T-cell (primary cell): ENCODE measurements around the gene CREB3L4. TPM values are rescaled to one million over a fixed set of nuclear protein-coding genes. Genes with fewer than 3 reads are reported as not detected.

Experiments
- ATAC-seq, 4 experiments: fragments of 200-7000 bp in 3 of 4; fragments of 150-1000 bp in 1 of 4; cut with Tn5 transposase; replicated peaks in 1 of 4; 1 replicate in 3 of 4; 2 replicates in 1 of 4; pipeline ENCODE4 v1.10.0; 2021; ENCODE audit warnings: moderate library complexity in 3 of 4, mild to moderate bottlenecking in 2 of 4, moderate number of reproducible peaks in 1 of 4
- CTCF ChIA-PET, 2 donors: fragments of 300-600 bp; sonication (Branson Sonifier 250); formaldehyde crosslinking; loops; one replicate each; lab custom pipeline; 2022; ENCODE audit warnings: antibody characterized with exemption in 2 of 2; lab: Charles Lee
- POLR2A ChIA-PET, 2 donors: fragments of 300-600 bp; sonication (Branson Sonifier 250); formaldehyde crosslinking; loops; one replicate each; lab custom pipeline; 2022; ENCODE audit warnings: antibody characterized with exemption in 2 of 2; lab: Charles Lee
- DNase-seq, 35 experiments: peaks; one replicate each; pipeline versions ENCODE4 v3.0.0 to v3.0.0-alpha.2; 2013 to 2023
- H3K27ac ChIP-seq: one replicate; pipeline ENCODE4 v1.5.1; 2013; ENCODE audit warnings: low read length
- H3K27me3 ChIP-seq, 2 experiments: replicated peaks in 1 of 2; 1 replicate in 1 of 2; 2 replicates in 1 of 2; pipeline versions ENCODE4 v1.6.1 to v1.7.0; 2013; ENCODE audit warnings: low read length in 1 of 2, mixed read lengths in 1 of 2; ENCODE audit not compliant: control insufficient read depth in 2 of 2, insufficient read depth in 2 of 2; ENCODE audit errors: extremely low read depth in 1 of 2
- H3K36me3 ChIP-seq, 2 donors: 1 replicate in 1 of 2; 2 replicates in 1 of 2; pipeline versions ENCODE4 v1.6.1 to v1.7.0; 2013; ENCODE audit warnings: low read length in 1 of 2; ENCODE audit not compliant: control insufficient read depth in 2 of 2, insufficient read depth in 1 of 2; ENCODE audit errors: extremely low read depth in 1 of 2
- H3K4me1 ChIP-seq, 2 experiments: 1 replicate in 1 of 2; 2 replicates in 1 of 2; pipeline versions ENCODE4 v1.6.1 to v1.7.0; 2013; ENCODE audit warnings: low read length in 2 of 2, mixed read lengths in 1 of 2; ENCODE audit not compliant: insufficient read depth in 2 of 2, control insufficient read depth in 1 of 2; ENCODE audit errors: extremely low read depth in 1 of 2
- H3K4me3 ChIP-seq, 2 donors: 1 replicate in 1 of 2; 2 replicates in 1 of 2; pipeline versions ENCODE4 v1.5.1 to v1.7.0; 2013; ENCODE audit warnings: mild to moderate bottlenecking in 2 of 2, low read length in 1 of 2, moderate library complexity in 1 of 2; ENCODE audit not compliant: control insufficient read depth in 1 of 2; ENCODE audit errors: extremely low read depth in 1 of 2
- H3K9me3 ChIP-seq: 2 replicates; pipeline ENCODE4 v1.7.0; 2013
- H3K27ac Mint-ChIP-seq, 2 donors: one replicate each; pipeline ENCODE4 v1.8.0; 2020 to 2021; ENCODE audit warnings: mild to moderate bottlenecking in 2 of 2, mixed read lengths in 2 of 2
- H3K27me3 Mint-ChIP-seq, 2 donors: one replicate each; pipeline ENCODE4 v1.8.0; 2021 to 2022; ENCODE audit warnings: mixed read lengths in 2 of 2
- H3K36me3 Mint-ChIP-seq: one replicate; pipeline ENCODE4 v1.8.0; 2021; ENCODE audit warnings: mixed read lengths
- H3K4me1 Mint-ChIP-seq, 3 donors: one replicate each; pipeline ENCODE4 v1.8.0; 2020 to 2022; ENCODE audit warnings: mixed read lengths in 3 of 3, mild to moderate bottlenecking in 1 of 3
- H3K4me3 Mint-ChIP-seq, 3 donors: one replicate each; pipeline ENCODE4 v1.8.0; 2020 to 2022; ENCODE audit warnings: mild to moderate bottlenecking in 3 of 3, mixed read lengths in 3 of 3, moderate library complexity in 3 of 3
- H3K9me3 Mint-ChIP-seq, 3 donors: one replicate each; pipeline ENCODE4 v1.8.0; 2020 to 2022; ENCODE audit warnings: mixed read lengths in 3 of 3
- WGBS: methylation state at CpG from one replicate; pipeline ENCODE4 v1.1.5; 2013; ENCODE audit warnings: missing lambda C conversion rate; ENCODE audit not compliant: insufficient coverage; 5-methylcytosine and 5-hydroxymethylcytosine counted together
- total RNA-seq, 35 experiments: library from RNA in 6 of 35; stranded (reverse) in 6 of 35; fragments of 120-200 nt in 1 of 35; gene quantifications; one replicate each; pipeline versions ENCODE4 v1.2.1 to v1.2.4 and lab custom pipeline; 2013 to 2026

Gene CREB3L4
- total RNA-seq, 5 donors from 2014 or later (not counting 1 experiment from before 2014, with no cell fraction given) = 3.3 to 9.0 (median 6.3) TPM

DNA sequence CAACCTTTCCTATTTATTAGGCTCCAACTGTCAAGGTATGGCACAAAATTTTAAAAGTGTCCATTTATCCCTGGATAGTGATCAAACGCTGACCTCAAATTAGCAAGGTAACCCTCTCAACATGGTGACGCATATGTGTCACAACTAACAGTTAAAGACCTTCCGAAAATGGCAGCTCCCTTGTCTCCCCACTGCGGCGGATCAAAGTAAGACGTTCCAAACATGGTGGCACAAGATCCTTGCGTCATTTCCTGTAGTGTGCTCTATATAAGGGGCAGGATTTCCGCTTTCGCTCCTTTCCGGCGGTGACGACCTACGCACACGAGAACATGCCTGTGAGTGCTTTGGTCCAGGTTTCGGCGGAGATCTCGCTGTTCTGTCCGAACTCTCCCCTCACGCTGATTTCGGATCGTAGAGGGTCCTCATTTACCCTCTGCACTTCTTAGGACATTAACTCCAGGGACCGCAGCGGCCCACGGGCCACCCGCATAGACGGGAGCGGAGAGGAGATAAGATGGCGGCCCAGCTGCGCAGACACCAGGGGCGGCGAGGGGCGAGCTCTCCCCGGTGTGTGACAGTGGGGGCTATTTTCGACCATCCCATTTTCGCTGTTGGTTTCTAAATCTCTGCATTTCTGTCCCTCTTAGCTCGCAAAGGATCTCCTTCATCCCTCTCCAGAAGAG, 22.9 kb downstream of the CREB3L4 start, which contains the start of gene RPS27:
Gene RPS27 (plus strand): TSS at position 295 of the 683 bp plus-strand sequence. CDS start 35 bp downstream, at position 330.
- peaks cover 51 to 57% (median 52%) of the 10 kb centered on the region in 3 donors for H3K4me1 Mint-ChIP-seq
- peak within 1 kb of the TSS; percentile 92 to 100 for H3K4me3 ChIP-seq
- peaks cover 0 to 38% of the 10 kb centered on the region in 2 donors for H3K36me3 ChIP-seq
- peak within 1 kb of the TSS; percentile 93 to 97 (median 97) for H3K4me3 Mint-ChIP-seq
- WGBS = 0% methylated on average over 21 of the region's 36 CpGs
- peaks cover 3 to 9% of the 10 kb centered on the region in 2 donors for H3K27me3 Mint-ChIP-seq
- peaks cover 30% of the 10 kb centered on the region for H3K36me3 Mint-ChIP-seq
- ChIA-PET CTCF (interaction anchor here in 1 of 2 donors (0.6 to 2.3 kb wide), 6 partner anchors 13 to 281 kb away, joined by 3 to 7 read pairs (median 4); partner anchors contain the start of genes CREB3L4, DENND4B and JTB), POLR2A (interaction anchor here (0.6 to 1.6 kb wide), 22 partner anchors 12 to 357 kb away, joined by 3 to 20 read pairs (median 4); partner anchors contain the start of genes CHTOP (in 1 of the 2), CREB3L4 (in 1 of the 2), CRTC2 (in 1 of the 2) and INTS3 (in 1 of the 2))
- H3K9me3 Mint-ChIP-seq = no peaks in the 10 kb centered on the region
- peak within 1 kb of the TSS; percentile 98 to 99 for H3K27ac Mint-ChIP-seq
- DNase-seq = peak; percentile 77 to 98 (median 86)
- no peaks in the 10 kb centered on the region for H3K9me3 ChIP-seq
- H3K27ac ChIP-seq = peak within 1 kb of the TSS; percentile 97
- peak; percentile 88 to 91 (median 90) for ATAC-seq
- H3K27me3 ChIP-seq = peaks cover 0 to 3% of the 10 kb centered on the region in 2 experiments
- H3K4me1 ChIP-seq = peaks cover 18 to 46% of the 10 kb centered on the region in 2 experiments

DNA sequence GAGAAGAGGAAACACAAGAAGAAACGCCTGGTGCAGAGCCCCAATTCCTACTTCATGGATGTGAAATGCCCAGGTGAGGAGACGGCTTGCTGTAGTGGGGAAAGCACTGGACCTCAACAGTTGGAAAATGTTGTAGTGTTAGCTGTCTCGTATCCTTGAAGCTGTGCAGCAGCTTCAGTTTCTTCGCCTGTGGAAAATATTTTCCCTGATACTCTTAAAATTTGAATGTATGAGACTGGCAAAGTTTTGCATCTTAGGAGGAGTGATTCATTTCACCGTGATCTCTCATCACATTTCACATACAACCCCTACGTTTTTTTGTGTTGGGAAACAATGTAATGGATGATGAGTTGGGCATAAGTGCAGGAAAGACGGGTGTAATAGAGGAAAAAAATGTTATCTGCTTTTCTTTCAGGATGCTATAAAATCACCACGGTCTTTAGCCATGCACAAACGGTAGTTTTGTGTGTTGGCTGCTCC, 23.5 kb downstream of the CREB3L4 start:
- Mint-ChIP-seq H3K4me3 (peak overlapping the region; percentile 93 to 97 (median 97)), H3K27ac (peak overlapping the region; percentile 98 to 99), H3K4me1 (peaks cover 47 to 51% (median 48%) of the 10 kb centered on the region in 3 donors), H3K27me3 (peaks cover 0 to 5% of the 10 kb centered on the region in 2 donors), H3K9me3 (no peaks in the 10 kb centered on the region), H3K36me3 (peaks cover 33% of the 10 kb centered on the region)
- no peaks in the 10 kb centered on the region for H3K27me3 ChIP-seq
- peak overlapping the region; percentile 97 for H3K27ac ChIP-seq
- DNase-seq (no peak), ATAC-seq (no peak)
- peaks cover 18 to 46% of the 10 kb centered on the region in 2 experiments for H3K4me1 ChIP-seq
- CTCF ChIA-PET = interaction anchor here in 1 of 2 donors (1.9 to 2.3 kb wide), 2 partner anchors 13 to 24 kb away, joined by 4 to 7 read pairs; partner anchors contain the start of genes CREB3L4 and JTB
- 8% methylated on average over 5 of the region's 9 CpGs for WGBS
- peaks cover 0 to 41% of the 10 kb centered on the region in 2 donors for H3K36me3 ChIP-seq
- H3K9me3 ChIP-seq = no peaks in the 10 kb centered on the region
- peak overlapping the region; percentile 92 to 100 for H3K4me3 ChIP-seq
- POLR2A ChIA-PET = interaction anchor here (0.6 to 1.6 kb wide), 10 partner anchors 24 to 357 kb away, joined by 3 to 10 read pairs (median 6); partner anchors contain the start of genes CHTOP (in 1 of the 2), CREB3L4 (in 1 of the 2), CRTC2 (in 1 of the 2) and INTS3 (in 1 of the 2)

DNA sequence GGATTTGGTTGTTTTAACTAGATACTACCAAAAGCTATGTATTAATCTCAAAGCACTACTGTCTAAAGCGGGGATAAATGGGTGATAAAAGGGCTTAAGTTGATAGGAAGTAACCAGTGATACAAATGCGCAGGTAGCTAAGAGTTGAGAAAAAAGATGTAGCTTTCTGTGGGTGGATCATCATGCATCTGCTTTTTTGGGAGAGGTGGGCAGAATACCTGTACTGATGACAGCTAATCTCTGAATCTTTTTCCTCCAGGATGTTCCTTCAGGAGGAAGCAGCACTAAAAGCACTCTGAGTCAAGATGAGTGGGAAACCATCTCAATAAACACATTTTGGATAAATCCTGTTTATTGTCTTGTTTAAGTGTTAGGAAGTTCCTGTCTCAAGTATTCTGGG, 24.1 kb downstream of the CREB3L4 start:
- H3K4me1 Mint-ChIP-seq = peaks cover 42 to 45% (median 43%) of the 10 kb centered on the region in 3 donors
- ChIA-PET POLR2A (interaction anchor here (0.6 to 1.6 kb wide), 10 partner anchors 13 to 498 kb away, joined by 3 to 10 read pairs (median 5); partner anchors contain the start of genes CHTOP (in 1 of the 2) and CREB3L4 (in 1 of the 2)), CTCF (interaction anchor here (0.5 to 2.3 kb wide), 3 partner anchors 14 to 143 kb away, joined by 3 to 7 read pairs (median 4); partner anchors contain the start of genes CREB3L4 (in 1 of the 2) and JTB (in 1 of the 2))
- DNase-seq = no peak
- no peaks in the 10 kb centered on the region for H3K27me3 ChIP-seq
- H3K27ac Mint-ChIP-seq = peak overlapping the region; percentile 98 to 99
- H3K4me3 ChIP-seq = peak overlapping the region; percentile 92 to 100
- H3K4me1 ChIP-seq = peaks cover 16 to 40% of the 10 kb centered on the region in 2 experiments
- WGBS = no CpG with 5 or more reads among the region's 2 CpGs
- no peaks in the 10 kb centered on the region for H3K9me3 Mint-ChIP-seq
- peak overlapping the region; percentile 97 for H3K27ac ChIP-seq
- H3K27me3 Mint-ChIP-seq = peaks cover 0 to 3% of the 10 kb centered on the region in 2 donors
- H3K36me3 Mint-ChIP-seq = peaks cover 33% of the 10 kb centered on the region
- ATAC-seq = no peak
- H3K36me3 ChIP-seq = peaks cover 0 to 41% of the 10 kb centered on the region in 2 donors
- H3K9me3 ChIP-seq = no peaks in the 10 kb centered on the region
- H3K4me3 Mint-ChIP-seq = peak overlapping the region; percentile 93 to 97 (median 97)

DNA sequence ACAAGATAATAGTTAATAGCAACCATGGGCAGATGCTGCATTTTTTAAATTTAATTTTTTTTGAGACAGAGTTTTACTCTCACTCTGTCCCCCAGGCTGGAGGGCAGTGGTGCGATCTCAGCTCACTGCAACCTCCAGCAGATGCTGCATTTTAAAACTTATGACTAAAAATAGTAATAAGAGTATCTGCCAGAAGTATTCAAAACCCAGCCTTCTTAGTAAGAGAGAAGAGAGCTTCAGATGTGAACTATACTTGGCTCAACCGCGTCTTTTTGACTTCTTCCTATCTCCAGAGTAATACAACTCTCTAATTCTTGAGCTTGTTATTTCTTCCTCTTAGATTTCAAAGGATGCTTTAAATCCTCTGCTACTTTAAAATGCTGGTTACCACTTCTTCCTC, 27.5 kb downstream of the CREB3L4 start:
- no peaks in the 10 kb centered on the region for H3K9me3 ChIP-seq
- H3K9me3 Mint-ChIP-seq = no peaks in the 10 kb centered on the region
- no peak overlapping the region for H3K4me3 Mint-ChIP-seq
- H3K4me1 Mint-ChIP-seq = peaks cover 33 to 37% (median 35%) of the 10 kb centered on the region in 3 donors
- H3K27ac ChIP-seq = no peak overlapping the region
- peaks cover 0 to 41% of the 10 kb centered on the region in 2 donors for H3K36me3 ChIP-seq
- no peaks in the 10 kb centered on the region for H3K27me3 ChIP-seq
- CTCF ChIA-PET = interaction anchor here in 1 of 2 donors (0.8 kb wide), 1 partner anchor 202 kb away, joined by 3 read pairs; no protein-coding TSS in a partner anchor
- peaks cover 33% of the 10 kb centered on the region for H3K36me3 Mint-ChIP-seq
- peaks cover 16 to 30% of the 10 kb centered on the region in 2 experiments for H3K4me1 ChIP-seq
- WGBS = no CpG with 5 or more reads among the region's 3 CpGs
- DNase-seq (no peak), ATAC-seq (no peak)
- peaks cover 0 to 3% of the 10 kb centered on the region in 2 donors for H3K27me3 Mint-ChIP-seq
- H3K27ac Mint-ChIP-seq = peak overlapping the region in 1 of 2 donors; percentile 12
- POLR2A ChIA-PET = interaction anchor here in 1 of 2 donors (0.6 kb wide), 1 partner anchor 349 kb away, joined by 4 read pairs; no protein-coding TSS in a partner anchor
- H3K4me3 ChIP-seq = no peak overlapping the region

DNA sequence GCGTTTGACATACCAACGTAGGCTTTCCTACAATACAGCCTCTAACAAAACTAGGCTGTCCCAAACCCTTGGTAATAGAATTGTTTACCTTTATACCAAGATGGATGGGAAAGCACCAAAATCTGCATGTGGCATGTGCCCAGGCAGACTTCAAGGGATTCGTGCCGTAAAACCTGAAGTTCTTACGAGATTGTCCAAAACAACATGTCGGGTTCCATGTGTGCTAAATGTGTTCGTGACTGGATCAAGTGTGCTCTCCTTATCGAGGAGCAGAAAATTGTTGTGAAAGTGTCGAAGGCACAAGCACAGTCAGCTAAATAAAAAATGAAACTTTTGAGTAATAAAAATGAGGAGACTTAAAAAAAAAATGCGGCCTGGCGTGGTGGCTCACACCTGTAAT, 27.9 kb downstream of the CREB3L4 start:
- ATAC-seq (no peak), DNase-seq (no peak)
- no peaks in the 10 kb centered on the region for H3K9me3 Mint-ChIP-seq
- H3K27me3 Mint-ChIP-seq = peaks cover 0 to 1% of the 10 kb centered on the region in 2 donors
- ChIA-PET CTCF (interaction anchor here in 1 of 2 donors (0.8 kb wide), 1 partner anchor 203 kb away, joined by 3 read pairs; no protein-coding TSS in a partner anchor), POLR2A (interaction anchor here in 1 of 2 donors (0.7 kb wide), 1 partner anchor 58 kb away, joined by 4 read pairs; no protein-coding TSS in a partner anchor)
- no peaks in the 10 kb centered on the region for H3K27me3 ChIP-seq
- H3K36me3 Mint-ChIP-seq = peaks cover 30% of the 10 kb centered on the region
- H3K4me3 Mint-ChIP-seq = no peak overlapping the region
- H3K27ac Mint-ChIP-seq = peak overlapping the region in 1 of 2 donors; percentile 30
- H3K4me1 Mint-ChIP-seq = peaks cover 29 to 33% (median 30%) of the 10 kb centered on the region in 3 donors
- no peak overlapping the region for H3K27ac ChIP-seq
- WGBS = 100% methylated on average over 9 of the region's 11 CpGs
- peaks cover 16 to 28% of the 10 kb centered on the region in 2 experiments for H3K4me1 ChIP-seq
- peaks cover 0 to 41% of the 10 kb centered on the region in 2 donors for H3K36me3 ChIP-seq
- no peak overlapping the region for H3K4me3 ChIP-seq
- no peaks in the 10 kb centered on the region for H3K9me3 ChIP-seq
